GM19455 (cell line): Measurements from ENCODE around the gene BRMS1L.
"Not testable (repeated sequence)": the region's sequence is repeated elsewhere in the genome, so short reads cannot be mapped to it uniquely, and the experiment has no call there.

Experiments
- ATAC-seq: cut with Tn5 transposase; IDR thresholded peaks from one replicate; pipeline ENCODE4 v1.9.1; 2021; ENCODE audit not compliant: unreplicated experiment

Gene BRMS1L

GRCh38 chr14:35821564-35822411 is 4.3 kb upstream of the BRMS1L start:
- no peak for ATAC-seq

- ATAC-seq = no peak
These were observed 3.6 kb upstream of the BRMS1L start for GRCh38 chr14:35822501-35822900.

GRCh38 chr14:35824446-35825165 is 1.5 kb upstream of the BRMS1L start:
- not testable (repeated sequence) for ATAC-seq

DNA sequence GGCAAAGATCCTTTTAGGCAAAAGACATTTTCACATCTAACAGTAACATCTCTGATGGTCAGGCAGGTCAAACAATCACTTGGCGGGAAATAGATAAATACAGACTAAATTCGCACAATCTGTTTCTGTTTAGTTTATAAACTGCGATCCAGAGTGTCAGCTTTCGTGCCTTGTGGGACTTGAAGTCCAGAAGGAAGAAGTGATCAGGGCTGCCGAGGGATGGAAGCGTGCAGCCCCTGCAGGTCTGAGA is 245 bp upstream of the BRMS1L start:
- ATAC-seq = no peak

DNA sequence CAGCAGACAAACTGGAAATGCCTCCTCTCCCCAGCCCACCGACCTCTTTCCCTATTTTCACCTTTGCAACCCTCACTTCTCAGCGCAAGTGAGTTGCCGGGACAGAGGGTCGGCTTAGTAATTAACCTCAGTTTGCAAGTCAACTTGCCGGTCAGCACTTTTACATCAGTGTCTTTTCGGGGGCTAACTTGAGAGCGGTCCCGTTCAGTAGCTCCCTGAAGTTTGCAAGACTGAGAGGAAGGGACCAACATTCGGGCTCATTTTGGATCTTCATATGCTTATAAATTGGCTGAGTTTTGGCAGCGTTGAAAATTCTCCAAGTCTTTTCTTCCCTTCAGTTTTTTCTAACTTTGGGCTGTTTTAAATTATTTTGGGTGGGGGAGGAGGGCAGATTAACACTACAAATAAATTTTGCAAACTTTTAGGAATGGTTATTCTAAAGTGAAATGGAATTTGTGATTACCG is 846 bp downstream of the BRMS1L start:
- no peak for ATAC-seq

- ATAC-seq = no peak
These were observed 1.7 kb downstream of the BRMS1L start for GRCh38 chr14:35827678-35828472.

- ATAC-seq = no peak
These were observed 3.3 kb downstream of the BRMS1L start for GRCh38 chr14:35829449-35829848.

DNA sequence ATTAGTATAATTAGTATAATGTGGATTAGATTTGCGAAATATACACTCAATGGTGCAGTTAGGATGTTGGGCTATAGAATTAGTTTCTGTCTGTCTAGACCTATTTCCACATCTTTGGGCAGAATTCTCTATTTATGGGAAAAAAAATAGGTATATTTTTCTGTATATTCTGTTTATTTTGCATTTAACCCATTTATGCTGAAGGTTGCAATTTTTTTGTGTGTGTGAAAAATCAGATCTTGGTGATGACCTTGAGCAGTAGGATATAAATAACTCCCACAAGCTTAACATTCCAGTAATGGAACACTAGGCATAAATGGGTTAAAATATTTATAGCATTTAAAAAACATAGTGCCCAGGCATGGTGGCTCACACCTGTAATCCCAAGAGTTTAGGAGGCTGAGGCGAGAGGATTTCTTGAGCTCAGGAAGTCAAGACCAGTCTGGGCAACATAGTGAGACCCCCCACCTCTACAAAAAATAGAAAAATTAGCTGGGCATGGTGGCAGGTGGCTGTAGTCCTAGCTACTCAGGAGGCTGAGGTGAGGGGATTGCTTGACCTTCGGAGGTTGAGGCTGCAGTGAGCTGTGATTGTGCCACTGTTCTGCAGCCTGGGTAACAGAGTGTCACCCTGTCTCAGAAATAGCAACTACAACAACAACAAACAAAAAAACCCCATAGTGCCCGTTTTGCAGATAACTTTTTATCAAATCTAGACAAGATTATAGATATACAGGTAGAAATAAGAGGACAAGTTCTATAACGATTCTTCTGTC is 9.3 kb downstream of the BRMS1L start:
- ATAC-seq = no peak

- not testable (repeated sequence) for ATAC-seq
These were observed 15.6 kb downstream of the BRMS1L start for GRCh38 chr14:35841704-35842103.

DNA sequence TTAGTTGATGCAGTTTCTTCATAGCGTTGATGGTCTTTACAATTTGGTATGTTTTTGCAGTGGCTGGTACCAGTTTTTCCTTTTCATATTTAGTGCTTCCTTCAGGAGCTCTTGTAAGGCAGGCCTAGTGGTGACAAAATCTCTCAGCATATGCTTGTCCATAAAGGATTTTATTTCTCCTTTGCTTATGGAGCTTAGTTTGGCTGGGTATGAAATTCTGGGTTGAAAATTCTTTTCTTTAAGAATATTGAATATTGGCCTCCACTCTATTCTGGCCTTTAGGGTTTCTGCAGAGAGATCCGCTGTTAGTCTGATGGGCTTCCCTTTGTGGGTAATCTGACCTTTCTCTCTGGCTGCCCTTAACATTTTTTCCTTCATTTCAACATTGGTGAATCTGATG is 16.1 kb downstream of the BRMS1L start:
- not testable (repeated sequence) for ATAC-seq

- no peak for ATAC-seq
These were observed 18.4 kb downstream of the BRMS1L start for GRCh38 chr14:35844494-35844893.

GRCh38 chr14:35847636-35848035 is 21.5 kb downstream of the BRMS1L start:
- ATAC-seq = no peak

GRCh38 chr14:35849122-35849521 is 23.0 kb downstream of the BRMS1L start:
- no peak for ATAC-seq

DNA sequence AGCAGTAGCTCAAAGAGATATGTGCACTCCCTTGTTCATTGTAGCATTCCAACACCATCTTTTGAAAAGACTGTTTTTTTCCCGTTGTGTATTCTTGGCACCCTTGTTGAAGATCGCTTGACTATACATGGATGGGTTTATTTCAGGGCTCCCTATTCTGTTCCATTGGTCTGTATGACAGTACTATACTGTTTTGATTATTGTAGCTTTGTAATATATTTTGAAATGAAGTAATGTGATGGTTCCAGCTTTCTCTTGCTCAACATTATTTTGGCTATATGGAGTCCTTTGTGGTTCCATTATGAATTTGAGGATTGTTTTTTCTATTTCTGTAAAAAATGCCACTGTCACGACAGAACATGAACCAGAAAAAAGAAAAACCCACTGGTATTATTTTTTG is 25.7 kb downstream of the BRMS1L start:
- ATAC-seq = no peak

- ATAC-seq = no peak
These were observed 27.1 kb downstream of the BRMS1L start for GRCh38 chr14:35853225-35853624.

DNA sequence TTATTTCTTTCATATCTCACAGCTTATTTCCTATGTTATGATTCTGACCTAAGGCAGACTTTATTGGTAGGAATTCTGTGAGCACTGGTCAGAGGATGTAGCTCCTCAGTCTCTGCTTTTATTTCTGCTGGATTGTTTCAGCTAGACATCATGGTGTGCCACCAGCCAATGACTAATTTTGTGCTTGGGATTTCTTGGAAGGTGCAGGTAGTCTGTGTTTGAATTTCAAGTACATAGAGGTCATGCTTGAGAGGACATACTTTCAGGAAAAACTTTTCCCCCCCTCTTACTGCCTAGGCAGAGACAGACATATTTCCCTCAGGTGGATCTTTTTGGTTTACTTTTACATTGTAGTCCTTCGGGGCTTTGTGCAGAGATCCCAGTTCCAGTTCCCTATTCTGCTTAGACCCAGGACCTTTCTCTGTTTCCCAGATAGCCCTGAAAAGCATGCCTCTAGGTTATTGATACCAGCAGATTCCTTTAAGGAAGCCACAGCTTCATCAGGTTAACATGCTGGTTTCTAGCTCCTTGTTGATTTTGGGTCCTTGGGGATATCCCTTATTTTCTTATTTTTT is 28.6 kb downstream of the BRMS1L start:
- no peak for ATAC-seq

- ATAC-seq = peak; percentile 96
These were observed 29.8 kb downstream of the BRMS1L start for GRCh38 chr14:35855876-35856481.

DNA sequence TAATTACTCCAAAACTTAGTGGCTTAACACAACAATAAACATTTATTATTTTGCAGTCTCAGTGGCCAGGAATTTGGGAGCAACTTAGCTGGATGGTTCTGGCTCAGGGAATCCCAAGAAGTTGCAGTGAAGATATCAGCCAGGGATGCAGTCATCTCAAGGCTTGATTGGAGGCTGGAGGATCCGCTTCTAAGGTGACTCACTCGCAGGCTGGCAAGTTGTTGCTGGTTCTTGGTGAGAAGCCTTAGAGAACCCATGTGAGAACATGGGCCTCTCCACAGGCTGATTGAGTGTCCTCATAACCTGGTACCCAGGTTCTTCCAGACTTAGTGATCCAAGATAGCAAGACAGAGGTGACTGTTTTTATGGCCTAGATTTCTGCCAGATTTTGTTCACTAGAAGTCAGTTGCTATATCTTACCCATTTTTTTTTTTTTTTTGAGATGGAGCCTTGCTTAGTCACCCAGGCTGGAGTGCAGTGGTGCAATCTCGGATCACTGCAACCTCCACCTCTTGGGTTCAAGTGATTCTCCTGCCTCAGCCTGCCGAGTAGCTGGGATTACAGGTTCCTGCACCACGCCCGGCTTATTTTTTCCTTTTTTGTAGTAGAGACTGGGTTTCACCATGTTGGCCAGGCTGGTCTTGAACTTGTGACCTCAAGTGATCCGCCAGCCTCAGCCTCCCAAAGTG is 32.5 kb downstream of the BRMS1L start:
- no peak for ATAC-seq

GRCh38 chr14:35861204-35861868 is 35.2 kb downstream of the BRMS1L start:
- ATAC-seq = peak; percentile 71
